ENCODE results near the gene SPATA6. TPM values are rescaled to one million over a fixed set of nuclear protein-coding genes. Genes with fewer than 3 reads are reported as not detected.

SPATA6 gene
- polyA plus RNA-seq, 3 donors = 7.4 to 8.0 (median 7.8) TPM

DNA sequence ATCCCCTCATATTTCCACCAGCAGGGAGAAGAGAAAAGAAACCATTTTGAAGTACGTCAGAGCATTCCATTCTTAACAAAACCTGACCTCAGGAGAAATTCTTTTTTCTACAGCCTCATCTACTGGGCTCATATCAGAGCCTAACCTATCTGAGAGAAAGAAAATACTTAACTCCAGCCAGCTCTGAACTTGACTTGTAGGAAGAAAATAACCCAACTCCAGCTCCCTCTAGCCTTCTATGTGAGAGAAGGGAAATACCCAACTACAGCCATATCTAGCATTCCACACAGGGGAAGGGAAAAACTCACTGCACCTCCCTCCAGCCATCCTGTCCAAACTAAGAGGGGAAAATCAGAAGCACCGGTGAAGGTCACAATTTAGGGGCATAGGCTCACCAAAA is 57.7 kb downstream of the SPATA6 start:
- H3K4me2 ChIP-seq (replicated peaks; ENCODE audit: extremely low read depth, low read length, poor library complexity, severe bottlenecking) = no peak overlapping the region
- H3K36me3 ChIP-seq (replicated peaks in 1 of 2; ENCODE audit: control insufficient read depth in 1 of 2, insufficient read depth in 2 of 2, low read length in 2 of 2) = no peaks in the 10 kb centered on the region
- Mint-ChIP-seq H3K9me3 (peaks cover 0 to 15% (median 7%) of the 10 kb centered on the region in 7 donors), H3K4me1 (no peaks in the 10 kb centered on the region), H3K4me3 (no peak overlapping the region), H3K27ac (no peak overlapping the region), H3K36me3 (peaks cover 0 to 2% of the 10 kb centered on the region in 2 donors), H3K27me3 (ENCODE audit: low read depth in 3 of 3) (no peaks in the 10 kb centered on the region)
- no peak for TF ChIP-seq CTCF (IDR thresholded peaks at IDR 0.05)
- H3K9me3 ChIP-seq (replicated peaks in 1 of 2; ENCODE audit: control insufficient read depth in 1 of 2, insufficient read depth in 1 of 2, low read length in 2 of 2) = no peaks in the 10 kb centered on the region
- no peak overlapping the region for H3K27ac ChIP-seq (ENCODE audit: low read depth in 1 of 2, low read length in 2 of 2)
- H2AFZ ChIP-seq (ENCODE audit: insufficient read depth, low read depth, low read length, poor library complexity, severe bottlenecking) = no peak overlapping the region
- intact Hi-C loops (cut with micrococcal nuclease) = no loop called here
- WGBS (ENCODE audit: insufficient coverage) = no CpG with 5 or more reads among the region's 2 CpGs
- no peak overlapping the region for H3K4me3 ChIP-seq (replicated peaks in 1 of 3; ENCODE audit: low read depth in 2 of 3, low read length in 3 of 3)
- H3K9ac ChIP-seq (ENCODE audit: insufficient read depth, low read length, poor library complexity, severe bottlenecking) = no peak overlapping the region
- H3K4me1 ChIP-seq (ENCODE audit: control insufficient read depth in 1 of 2, insufficient read depth in 2 of 2, low read length in 2 of 2) = no peaks in the 10 kb centered on the region
- no peaks in the 10 kb centered on the region for H3K79me2 ChIP-seq (ENCODE audit: insufficient read depth, low read length)
- no peaks in the 10 kb centered on the region for H4K20me1 ChIP-seq (ENCODE audit: insufficient read depth, low read length)
- DNase-seq = no peak
- no peaks in the 10 kb centered on the region for H3K27me3 ChIP-seq (ENCODE audit: control insufficient read depth in 2 of 2, insufficient read depth in 2 of 2, low read length in 2 of 2)

DNA sequence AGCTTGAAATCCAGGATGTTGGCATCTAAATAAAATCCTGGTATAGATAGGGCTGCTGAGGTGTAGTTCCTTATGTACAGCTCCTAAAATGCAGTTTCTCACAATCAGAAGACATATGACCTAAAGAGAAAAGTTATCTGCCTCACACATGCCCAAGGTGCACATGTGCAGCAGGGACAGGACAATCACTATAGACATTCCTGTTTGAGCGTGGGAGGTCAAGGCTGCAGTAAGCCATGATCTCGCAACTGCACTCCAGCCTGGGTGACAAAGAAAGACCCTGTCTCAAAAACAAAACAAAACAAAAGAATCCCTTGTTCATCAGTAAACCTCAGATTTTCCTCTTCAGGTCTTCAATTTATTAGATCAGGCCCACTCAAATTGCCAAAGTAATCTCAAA is 66.1 kb downstream of the SPATA6 start:
- no peaks in the 10 kb centered on the region for H3K9me3 ChIP-seq (replicated peaks in 1 of 2; ENCODE audit: control insufficient read depth in 1 of 2, insufficient read depth in 1 of 2, low read length in 2 of 2)
- no peaks in the 10 kb centered on the region for H3K4me1 ChIP-seq (ENCODE audit: control insufficient read depth in 1 of 2, insufficient read depth in 2 of 2, low read length in 2 of 2)
- no peaks in the 10 kb centered on the region for H3K79me2 ChIP-seq (ENCODE audit: insufficient read depth, low read length)
- TF ChIP-seq CTCF (IDR thresholded peaks at IDR 0.05) = no peak
- H4K20me1 ChIP-seq (ENCODE audit: insufficient read depth, low read length) = no peaks in the 10 kb centered on the region
- no peaks in the 10 kb centered on the region for H3K27me3 ChIP-seq (ENCODE audit: control insufficient read depth in 2 of 2, insufficient read depth in 2 of 2, low read length in 2 of 2)
- no peaks in the 10 kb centered on the region for H3K36me3 ChIP-seq (replicated peaks in 1 of 2; ENCODE audit: control insufficient read depth in 1 of 2, insufficient read depth in 2 of 2, low read length in 2 of 2)
- no peak overlapping the region for H3K27ac Mint-ChIP-seq
- DNase-seq = no peak
- peaks cover 0 to 8% of the 10 kb centered on the region in 2 donors for H3K36me3 Mint-ChIP-seq
- no CpG with 5 or more reads among the region's 2 CpGs for WGBS (ENCODE audit: insufficient coverage)
- H3K9me3 Mint-ChIP-seq = peaks cover 0 to 8% (median 3%) of the 10 kb centered on the region in 7 donors
- H2AFZ ChIP-seq (ENCODE audit: insufficient read depth, low read depth, low read length, poor library complexity, severe bottlenecking) = no peak overlapping the region
- no peak overlapping the region for H3K4me3 Mint-ChIP-seq
- H3K9ac ChIP-seq (ENCODE audit: insufficient read depth, low read length, poor library complexity, severe bottlenecking) = no peak overlapping the region
- no peaks in the 10 kb centered on the region for H3K27me3 Mint-ChIP-seq (ENCODE audit: low read depth in 3 of 3)
- H3K4me2 ChIP-seq (replicated peaks; ENCODE audit: extremely low read depth, low read length, poor library complexity, severe bottlenecking) = no peak overlapping the region
- no peak overlapping the region for H3K4me3 ChIP-seq (replicated peaks in 1 of 3; ENCODE audit: low read depth in 2 of 3, low read length in 3 of 3)
- intact Hi-C loops (cut with micrococcal nuclease) = no loop called here
- no peak overlapping the region for H3K27ac ChIP-seq (ENCODE audit: low read depth in 1 of 2, low read length in 2 of 2)
- H3K4me1 Mint-ChIP-seq = no peaks in the 10 kb centered on the region

Measured in CD14-positive monocyte (primary cell).